T1000 (cell line): ENCODE results near the gene CDKAL1.
"Not testable (repeated sequence)": the region's sequence is repeated elsewhere in the genome, so short reads cannot be mapped to it uniquely, and the experiment has no call there.

Source experiments
- DNase-seq: peaks from one replicate; lab custom pipeline; 2025; ENCODE audit warnings: mixed read lengths; lab: John Stamatoyannopoulos, UW

Gene CDKAL1

DNA sequence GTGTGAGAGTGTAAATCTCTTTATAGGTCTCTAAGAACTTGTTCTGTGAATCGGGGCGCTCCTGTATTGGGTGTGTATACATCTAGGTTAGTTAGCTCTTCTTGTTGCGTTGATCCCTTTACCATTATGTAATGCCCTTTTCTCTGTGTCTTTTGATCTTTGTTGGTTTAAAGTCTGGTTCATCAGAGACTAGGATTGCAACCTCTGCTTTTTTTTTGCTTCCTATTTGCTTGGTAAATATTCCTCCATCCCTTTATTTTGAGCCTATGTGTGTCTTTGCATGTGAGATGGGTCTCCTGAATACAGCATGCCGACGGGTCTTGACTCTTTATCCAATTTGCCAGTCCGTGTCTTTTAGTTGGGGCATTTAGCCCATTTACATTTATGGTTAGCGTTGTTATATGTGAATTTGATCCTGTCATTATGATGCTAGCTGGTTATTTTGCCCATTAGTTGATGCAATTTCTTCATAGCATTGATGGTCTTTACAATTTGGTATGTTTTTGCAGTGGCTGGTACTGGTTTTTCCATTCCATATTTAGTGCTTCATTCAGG, 60.1 kb downstream of the CDKAL1 start:
- DNase-seq = not testable (repeated sequence)

DNA sequence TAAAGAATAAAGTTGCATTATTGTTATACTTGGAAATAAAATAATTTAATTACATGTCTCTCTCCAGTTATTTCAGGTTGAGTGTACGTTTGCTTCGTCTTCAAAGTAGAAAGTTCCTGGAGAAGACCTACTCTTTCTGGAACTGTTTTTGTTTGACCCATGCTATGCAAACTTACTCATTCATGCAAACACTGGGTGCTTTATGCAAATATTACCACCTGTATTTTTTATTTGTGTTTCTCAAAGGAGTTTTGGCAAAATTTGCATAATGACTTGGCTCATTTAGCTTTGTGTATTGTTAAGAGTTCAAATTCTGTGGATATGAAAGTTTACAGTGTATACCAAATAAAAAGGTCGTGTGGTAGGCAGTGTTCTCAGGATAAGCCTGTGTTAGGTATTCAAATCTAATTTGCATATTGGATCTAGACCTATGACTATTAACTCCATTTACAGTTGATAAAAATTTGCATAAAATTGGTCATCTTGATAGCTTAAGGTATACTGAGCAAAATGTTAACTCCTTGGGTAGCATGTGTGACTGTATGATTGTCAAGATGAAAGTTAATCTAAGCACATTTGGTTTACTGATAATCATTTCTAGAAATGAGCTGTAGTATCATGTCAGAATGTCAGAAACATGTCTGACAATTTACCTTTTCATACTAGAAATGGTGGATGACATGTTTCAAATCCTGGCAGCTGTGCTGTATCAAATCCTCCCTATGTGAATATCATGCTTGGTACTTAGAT, 65.2 kb downstream of the CDKAL1 start:
- no peak for DNase-seq

DNA sequence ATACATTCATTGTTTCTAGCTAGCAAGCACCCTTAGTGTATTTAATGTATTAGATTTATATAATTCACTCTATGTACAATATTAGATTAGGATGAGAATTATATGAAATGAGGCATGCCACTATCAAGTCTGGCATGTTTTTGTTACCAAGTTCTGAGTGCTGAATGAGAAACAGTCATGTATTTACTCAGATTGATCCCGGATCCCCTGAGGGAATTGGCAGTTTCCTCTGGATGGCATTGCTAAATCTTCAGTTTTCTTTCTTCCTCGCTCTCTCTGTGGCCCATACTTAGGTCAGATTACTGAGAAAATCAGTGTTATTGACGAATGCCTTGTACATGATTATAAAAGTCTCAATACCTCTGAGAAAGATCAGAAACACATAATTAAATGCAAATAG, 66.6 kb downstream of the CDKAL1 start:
- no peak for DNase-seq

DNA sequence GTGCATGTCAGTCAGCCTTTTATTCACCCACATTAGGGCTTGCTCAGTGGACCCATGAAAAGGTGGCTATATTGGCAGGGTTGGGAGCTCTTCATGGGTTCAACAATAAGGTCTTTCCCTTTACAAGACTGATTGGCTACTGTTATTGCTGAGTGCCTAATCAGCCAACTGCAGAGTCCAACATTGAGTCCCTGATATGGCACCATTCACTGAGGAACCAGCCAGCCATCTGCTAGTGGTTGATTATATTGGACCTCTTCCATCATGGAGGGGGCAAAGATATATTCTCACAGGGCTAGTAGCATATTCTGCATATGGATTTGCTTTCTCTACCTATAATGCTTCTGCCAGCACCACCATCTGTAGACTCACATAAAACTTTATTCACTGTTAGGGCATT, 69.9 kb downstream of the CDKAL1 start:
- DNase-seq = no peak

DNA sequence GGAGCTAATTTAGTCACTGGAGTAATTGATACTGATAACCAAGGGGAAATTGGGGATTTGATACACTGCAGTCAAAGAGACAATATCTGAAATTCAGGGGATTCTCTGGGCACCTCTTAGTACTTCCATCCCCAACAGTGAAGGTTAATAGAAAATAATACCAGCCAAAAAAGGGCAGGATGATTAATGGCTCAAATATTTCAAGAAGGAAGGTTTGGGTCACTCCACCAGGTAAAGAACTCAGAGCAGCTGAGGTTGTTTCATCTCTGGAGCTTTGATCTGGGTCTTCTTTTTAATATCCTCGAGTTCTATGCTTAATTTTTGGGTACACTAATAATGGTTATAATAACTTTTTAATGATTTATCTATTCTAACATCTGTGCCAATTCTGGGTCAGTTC, 70.8 kb downstream of the CDKAL1 start:
- DNase-seq = no peak

DNA sequence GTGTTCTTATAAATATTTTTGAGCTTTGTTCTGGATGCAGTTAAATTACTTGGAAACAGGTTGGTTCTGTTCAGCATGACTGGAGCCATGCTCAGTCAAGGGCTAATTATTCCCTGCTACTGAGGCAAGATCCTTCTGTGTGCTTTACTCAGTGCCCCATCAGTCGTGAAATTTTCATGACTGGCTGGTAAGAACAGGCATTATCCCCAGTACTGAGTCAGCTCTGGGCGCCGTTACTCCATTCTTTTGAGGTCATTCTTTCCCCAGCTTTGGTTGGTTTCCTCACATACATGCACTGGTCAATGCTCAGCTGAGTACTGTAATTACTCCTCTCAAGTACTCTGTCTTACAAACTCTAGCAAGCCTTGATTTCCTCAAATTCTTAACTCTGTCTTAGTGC, 71.3 kb downstream of the CDKAL1 start:
- DNase-seq = no peak

DNA sequence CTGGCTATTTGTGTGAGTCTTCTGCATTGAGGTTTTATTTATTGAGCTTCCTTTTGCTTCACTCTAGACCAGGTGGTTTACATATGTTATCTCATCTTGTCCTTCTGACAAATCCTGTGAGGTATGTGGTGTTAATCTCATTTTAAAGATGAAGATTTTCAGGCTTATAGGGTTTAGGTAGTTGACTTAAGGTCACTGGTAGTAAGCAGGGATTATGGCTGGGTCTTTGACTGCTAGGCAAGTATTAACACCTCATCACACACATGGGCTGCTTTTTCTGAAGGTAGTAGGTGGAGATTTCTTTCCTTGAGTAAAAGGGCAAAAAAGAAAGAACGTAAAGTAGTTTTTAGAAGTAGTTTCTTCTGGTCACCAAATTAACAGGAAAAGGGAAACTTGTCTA, 72.6 kb downstream of the CDKAL1 start:
- no peak for DNase-seq

DNA sequence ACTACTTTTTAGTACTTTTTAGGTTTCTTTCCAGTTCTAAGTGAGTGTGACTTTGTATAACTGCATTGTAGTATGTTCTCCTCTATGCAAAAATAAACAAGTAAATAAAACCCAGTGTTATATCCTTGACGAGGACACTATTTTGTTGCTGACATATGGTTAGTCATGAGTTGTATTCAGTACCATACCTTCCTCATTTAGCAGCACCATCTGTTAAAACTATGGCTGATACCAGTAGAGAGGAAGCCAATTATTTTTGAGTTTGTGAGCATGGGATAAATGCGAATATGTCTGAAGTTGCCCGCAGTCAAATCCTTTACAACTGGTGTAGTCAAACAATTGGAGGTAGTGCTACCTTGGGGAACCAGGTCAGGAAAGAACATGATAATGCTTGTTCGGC, 74.1 kb downstream of the CDKAL1 start:
- no peak for DNase-seq

DNA sequence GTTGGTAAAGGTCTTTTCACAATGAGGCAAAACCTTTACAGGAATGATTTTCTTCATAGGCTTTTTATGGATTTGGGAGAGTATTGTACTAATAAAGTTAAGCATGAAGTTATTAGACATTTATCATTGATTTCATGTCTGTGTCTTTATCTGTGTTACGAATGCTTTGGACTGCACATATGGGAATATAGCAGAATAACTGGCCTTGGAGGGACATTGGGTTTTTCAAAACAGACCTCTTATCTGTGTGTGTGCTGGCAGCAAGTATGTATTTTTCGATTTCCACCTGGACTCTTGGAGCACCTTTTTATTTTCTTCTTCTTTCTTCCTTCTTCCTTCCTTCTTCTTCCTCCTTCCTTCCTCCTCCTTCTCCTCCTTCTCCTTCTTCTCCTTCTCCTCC, 74.6 kb downstream of the CDKAL1 start:
- no peak for DNase-seq

DNA sequence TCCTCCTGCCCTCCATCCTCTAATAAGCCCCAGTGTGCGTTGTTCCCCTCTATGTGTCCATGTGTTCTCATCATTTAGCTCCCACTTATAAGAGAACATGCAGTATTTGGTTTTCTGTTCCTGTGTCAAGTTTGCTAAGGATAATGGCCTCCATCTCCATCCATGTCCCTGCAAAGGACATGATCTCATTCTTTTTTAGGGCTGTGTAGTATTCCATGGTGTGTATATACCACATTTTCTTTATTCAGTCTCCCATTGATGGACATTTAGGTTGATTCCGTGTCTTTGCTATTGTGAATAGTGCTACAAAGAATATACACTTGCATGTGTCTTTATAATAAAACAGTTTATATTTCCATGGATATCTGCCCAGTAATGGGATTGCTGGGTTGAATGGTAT, 75.7 kb downstream of the CDKAL1 start:
- DNase-seq = not testable (repeated sequence)

DNA sequence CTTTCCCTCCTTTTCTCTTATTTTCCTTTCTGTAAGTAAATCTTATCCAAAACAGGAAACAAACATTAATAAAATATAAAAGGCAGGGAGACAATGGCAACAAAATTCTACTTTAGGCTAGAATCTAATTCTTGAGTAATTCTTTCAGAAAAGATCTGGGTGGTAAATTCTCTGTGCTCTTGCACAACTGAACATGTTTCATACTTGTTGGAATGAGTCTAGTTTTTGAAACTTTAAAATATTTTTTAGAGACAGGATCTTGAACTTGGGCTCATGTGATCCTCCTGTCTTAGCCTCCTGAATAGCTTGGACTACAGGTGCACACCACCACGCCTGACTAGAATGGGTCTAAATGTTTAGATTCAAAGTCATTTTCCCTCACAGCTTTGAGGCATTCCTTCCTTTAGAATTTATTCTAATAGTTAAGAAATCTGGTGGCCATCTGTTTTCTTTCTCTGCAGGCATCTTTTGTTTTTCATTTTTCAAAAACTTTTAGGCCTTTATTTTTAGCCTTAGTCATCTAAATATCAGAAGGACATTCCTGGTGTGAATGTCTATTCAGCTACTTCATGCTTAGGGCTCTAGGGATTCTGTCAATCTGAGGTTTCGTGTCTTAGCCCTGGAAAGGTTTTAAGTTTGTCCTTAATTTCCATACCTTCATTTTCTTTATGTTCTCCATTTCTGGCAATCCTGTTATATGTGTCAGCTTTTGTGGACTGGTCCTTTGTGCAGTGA, 76.5 kb downstream of the CDKAL1 start:
- no peak for DNase-seq

DNA sequence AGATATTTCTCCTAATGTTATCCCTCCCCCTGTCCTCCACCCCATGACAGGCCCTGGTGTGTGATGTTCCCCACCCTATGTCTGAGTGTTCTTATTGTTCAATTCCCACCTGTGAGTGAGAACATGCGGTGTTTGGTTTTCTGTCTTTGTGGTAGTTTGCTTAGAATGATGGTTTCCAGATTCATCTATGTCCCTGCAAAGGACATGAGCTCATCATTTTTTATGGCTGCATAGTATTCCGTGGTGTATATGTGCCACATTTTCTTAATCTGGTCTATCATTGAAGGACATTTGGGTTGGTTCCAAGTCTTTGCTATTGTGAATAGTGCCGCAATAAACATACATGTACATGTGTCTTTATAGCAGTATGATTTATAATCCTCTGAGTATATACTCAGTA, 83.3 kb downstream of the CDKAL1 start:
- DNase-seq = not testable (repeated sequence)

DNA sequence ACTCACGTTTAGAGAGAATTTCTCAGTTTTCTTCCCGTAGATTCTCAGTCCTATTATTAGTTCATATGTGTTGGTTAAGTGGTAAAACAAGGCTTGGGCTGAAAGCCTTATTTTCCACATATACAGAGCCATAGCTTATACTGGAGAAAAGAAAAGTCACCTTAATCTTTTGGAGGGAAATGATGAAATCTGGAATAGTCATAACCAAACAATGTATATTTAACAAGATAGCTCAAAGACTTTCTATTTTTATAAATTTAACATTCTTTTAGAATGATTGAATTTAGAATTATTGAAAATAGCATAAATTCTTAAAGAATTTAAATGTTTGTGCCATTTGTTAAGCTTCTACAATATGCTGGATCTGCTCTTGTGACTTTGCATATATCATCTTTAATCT, 85.8 kb downstream of the CDKAL1 start:
- no peak for DNase-seq

DNA sequence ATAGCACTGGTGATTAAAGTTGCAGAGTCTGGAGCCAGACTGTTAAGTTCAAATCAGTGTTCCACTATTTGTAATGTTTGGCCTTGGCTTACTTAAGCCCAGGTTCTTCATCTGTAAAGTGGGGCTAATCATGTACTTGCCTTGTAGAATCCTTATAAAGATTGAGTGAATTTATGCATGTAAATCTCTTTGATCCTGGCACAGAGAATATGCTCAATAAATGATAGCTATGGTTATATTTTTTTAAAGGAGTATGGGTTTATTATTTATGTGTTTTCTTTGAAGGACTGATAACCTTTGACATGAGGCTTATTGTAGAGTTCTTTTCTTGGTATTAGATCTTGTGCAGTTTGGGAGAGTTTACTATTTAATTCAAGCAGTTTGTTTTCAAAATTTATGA, 89.5 kb downstream of the CDKAL1 start:
- DNase-seq = no peak

DNA sequence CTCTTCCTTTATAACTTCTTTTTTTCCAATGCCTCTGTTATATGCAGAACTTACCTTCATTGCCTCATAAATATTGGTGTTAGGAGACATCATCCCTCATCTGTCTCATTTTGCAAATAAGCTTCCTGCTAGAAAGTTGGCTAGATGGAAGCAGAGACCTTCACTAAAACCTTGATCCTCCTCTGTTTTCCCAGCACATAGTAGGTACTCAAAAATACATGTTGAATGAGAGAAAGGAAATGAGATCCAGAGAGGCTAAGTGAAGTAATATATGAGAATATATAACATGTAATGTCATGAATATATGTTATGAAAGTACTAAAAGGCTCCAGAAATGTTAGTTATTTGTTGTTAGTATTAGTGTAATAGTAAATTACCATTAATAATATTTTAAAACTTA, 91.9 kb downstream of the CDKAL1 start:
- no peak for DNase-seq

DNA sequence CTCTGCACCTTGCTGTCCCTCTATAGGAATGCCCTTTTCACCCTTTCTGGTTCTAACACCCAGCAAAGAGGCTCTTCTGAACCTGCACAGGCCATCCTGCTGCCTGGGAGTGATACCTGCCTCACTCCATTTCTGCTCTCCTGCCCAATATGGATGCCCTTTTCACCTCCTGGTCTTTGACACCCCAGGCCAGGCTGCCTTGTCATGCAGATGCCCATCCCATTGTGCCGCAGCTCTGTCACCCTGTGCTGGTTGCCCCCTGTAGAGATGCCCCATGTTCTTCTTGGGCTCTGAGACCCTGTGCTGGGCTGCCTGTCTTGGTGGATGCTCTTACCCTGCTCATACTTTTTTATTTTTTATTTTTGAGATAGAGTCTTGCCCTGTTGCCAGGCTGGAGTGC, 95.3 kb downstream of the CDKAL1 start:
- DNase-seq = no peak

DNA sequence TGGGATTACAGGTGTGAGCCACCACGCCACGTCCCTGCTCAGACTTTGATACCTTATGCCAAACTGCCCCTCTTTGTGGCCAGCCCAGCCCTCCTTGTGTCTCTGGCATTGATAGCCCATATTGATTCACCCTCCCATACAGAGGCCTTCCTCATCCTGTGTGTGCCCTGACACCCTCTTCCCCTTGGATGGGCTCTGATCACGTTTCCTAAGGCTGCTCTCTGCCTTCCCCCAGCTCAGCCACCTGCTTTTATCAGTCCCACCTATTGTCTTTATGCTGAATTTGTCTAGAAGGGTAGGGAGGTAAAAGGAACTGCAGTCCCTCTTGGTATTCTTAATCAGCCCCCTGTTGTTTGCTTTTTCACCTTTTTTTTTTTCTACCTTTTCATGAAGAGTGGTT, 95.9 kb downstream of the CDKAL1 start:
- no peak for DNase-seq

DNA sequence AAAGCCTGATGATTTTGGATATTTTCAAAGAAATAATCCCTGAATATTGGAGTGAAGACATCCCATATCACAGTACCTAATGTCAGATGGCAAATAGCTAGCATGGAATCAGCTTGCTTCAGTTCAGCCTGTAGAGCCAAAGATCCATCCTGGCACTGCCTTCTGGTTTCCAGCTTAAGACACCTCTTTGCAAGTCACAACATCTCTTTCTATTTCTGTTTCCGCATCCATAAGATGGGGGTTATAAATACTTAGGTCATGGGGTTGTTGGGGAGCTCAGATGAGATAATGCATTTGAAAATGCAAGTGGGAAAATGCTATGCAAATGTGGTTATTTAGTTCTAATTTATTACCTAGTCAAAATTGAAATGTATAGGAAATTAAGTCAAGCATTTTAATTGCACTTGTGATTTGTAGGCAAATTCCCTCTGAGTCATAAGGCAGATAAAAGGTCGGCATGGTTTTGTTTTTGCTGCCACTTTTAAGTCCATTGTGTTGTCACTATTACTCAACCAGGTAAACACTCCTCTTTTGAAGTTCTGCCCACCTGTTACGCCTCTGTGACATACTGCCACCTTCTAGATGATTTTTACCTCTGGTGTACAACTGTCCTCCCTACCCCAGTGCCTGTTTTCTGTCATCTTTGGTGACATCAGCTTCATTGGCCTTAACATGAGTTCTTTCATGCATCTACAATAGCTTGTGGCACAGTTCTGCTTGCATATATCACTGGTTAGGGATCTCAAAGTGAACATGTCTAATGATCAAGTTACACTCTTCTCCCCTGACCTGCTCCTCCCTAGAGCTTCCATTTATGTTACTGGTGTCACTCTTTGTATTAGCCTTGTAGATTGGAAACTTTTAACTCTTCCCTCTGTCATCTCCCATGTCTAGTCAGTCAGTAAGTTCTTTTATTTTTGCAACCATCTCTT, 96.6 kb downstream of the CDKAL1 start:
- no peak for DNase-seq

DNA sequence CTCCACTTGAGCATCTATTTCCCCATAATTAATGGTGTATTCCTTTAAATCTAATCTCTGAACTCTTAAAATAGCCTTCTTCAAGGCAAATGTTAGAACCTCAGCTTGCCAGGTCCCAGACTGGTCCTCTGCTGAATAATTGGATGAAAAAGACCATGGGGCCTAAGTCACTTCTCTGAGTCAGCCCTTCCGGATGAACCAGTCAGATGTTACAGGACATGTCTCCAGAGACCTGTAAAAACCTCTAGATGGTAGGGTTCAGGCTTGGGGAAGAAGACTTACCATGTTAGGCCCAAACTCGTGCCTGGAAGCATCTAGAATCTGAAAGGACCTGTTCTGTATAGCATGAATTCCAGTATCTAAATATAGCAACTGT, 97.3 kb downstream of the CDKAL1 start:
- DNase-seq = no peak

DNA sequence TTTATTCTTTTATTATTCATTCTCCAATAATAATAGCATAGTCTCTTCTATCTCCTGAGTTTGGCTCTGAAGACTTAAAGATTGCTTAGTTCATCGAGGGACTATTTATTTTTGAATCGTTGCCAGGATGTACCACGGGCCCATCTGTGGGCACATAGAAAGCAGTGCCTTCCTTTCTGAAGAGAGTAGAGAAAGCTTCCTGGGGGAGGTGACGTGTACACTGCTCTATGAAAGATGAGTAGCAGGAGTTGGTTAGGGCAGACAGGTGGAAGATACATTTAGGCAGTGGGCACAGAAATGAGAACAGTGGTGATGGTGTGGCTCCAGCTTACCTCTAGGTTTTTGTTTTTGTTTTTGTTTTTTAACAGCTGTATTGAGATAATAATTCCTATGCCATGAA, 98.4 kb downstream of the CDKAL1 start:
- DNase-seq = no peak

DNA sequence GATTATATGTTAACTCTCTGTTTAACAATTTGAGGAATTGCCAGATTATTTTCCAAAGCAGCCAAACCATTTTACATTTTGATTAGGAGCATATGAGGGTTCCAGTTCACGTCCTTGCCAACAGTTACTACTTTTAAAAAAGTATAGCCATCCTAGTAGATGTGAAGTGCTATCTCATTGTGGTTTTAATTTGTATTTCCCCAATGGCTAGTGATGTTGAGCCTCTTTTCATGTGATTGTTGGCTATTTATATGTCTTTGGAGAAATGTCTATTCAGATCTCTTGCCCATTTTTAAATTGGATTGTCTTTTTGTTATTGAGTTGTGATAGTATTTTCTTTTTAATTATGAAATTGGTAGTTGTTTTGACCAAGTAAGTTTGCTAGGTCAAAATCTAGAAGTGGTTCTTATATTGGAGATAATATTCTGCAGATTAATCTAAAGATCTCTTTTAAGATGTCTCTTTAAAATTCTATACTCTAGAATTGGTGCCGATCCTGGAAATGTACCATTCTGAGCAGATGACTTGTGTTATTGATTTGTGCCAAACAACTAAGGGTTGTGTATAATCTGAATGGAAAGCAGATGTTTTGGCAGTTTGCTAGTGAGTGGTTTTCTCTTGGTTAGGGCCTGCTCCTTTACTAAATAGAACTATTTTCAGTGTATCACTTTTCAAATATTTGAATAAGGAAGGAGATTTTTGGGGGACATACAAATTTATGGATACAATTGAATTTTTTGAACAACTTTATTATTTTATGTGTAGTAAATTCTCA, 99.5 kb downstream of the CDKAL1 start:
- no peak for DNase-seq

DNA sequence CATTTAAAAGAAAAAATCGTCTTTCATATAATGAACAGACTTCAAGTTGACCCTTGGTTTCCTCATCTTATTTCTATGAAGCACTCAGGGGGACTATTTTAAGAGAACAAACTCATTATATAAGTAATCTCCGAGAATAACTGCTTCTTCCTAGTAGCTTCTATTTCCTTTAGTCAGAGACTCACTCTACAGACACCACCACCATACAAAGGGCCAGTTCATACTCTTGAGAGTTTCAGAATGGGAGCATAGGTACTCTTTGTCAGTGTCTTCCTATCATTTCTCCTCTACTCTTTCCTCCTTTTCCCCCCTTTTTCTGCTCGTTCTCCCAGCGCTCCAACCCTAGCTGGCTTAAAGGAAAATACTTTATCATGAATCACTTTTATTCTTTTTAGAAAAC, 104.9 kb downstream of the CDKAL1 start:
- no peak for DNase-seq
